ENCODE measurements around the gene DISP2.

GRCh38 chr15:40338041-40338657 is 19.9 kb upstream of the DISP2 start:
- TF ChIP-seq, protein P1, sequence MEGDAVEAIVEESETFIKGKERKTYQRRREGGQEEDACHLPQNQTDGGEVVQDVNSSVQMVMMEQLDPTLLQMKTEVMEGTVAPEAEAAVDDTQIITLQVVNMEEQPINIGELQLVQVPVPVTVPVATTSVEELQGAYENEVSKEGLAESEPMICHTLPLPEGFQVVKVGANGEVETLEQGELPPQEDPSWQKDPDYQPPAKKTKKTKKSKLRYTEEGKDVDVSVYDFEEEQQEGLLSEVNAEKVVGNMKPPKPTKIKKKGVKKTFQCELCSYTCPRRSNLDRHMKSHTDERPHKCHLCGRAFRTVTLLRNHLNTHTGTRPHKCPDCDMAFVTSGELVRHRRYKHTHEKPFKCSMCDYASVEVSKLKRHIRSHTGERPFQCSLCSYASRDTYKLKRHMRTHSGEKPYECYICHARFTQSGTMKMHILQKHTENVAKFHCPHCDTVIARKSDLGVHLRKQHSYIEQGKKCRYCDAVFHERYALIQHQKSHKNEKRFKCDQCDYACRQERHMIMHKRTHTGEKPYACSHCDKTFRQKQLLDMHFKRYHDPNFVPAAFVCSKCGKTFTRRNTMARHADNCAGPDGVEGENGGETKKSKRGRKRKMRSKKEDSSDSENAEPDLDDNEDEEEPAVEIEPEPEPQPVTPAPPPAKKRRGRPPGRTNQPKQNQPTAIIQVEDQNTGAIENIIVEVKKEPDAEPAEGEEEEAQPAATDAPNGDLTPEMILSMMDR (IDR thresholded peaks at IDR 0.05; ENCODE audit: low read depth, low read length, missing input control) = peak; percentile 48
- TF ChIP-seq NR2F2 (IDR thresholded peaks at IDR 0.05) (no peak), JUND (IDR thresholded peaks at IDR 0.05) (no peak), GABPA (IDR thresholded peaks at IDR 0.05 in 1 of 2, conservative IDR thresholded peaks at IDR 0.05 in 1 of 2) (no peak)
- TF ChIP-seq, protein P2, sequence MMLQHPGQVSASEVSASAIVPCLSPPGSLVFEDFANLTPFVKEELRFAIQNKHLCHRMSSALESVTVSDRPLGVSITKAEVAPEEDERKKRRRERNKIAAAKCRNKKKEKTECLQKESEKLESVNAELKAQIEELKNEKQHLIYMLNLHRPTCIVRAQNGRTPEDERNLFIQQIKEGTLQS (IDR thresholded peaks at IDR 0.05) = no peak

Data from liver (tissue), 3 donors.